Heart right ventricle (tissue), 16 donors: ENCODE data around the gene SLC16A14. TPM values are rescaled to one million over a fixed set of nuclear protein-coding genes. Genes with fewer than 3 reads are reported as not detected.

ENCODE experiments used
- ATAC-seq, 8 donors: fragments of 200-7000 bp; cut with Tn5 transposase; one replicate each; pipeline ENCODE4 v1.9.1; 2020; ENCODE audit warnings: mild to moderate bottlenecking in 8 of 8, moderate library complexity in 8 of 8, moderate number of reproducible peaks in 1 of 8
- DNase-seq, 2 donors: peaks; one replicate each; pipeline ENCODE4 v3.0.0-alpha.2; 2020
- H3K27ac ChIP-seq, 10 donors: fragments of 200-600 bp; sonication (generic) in 2 of 10; one replicate each; pipeline versions ENCODE4 v1.5.0 to v1.8.0; 2020 to 2022; ENCODE audit warnings: mild to moderate bottlenecking in 3 of 10
- H3K27me3 ChIP-seq, 7 donors: fragments of 200-600 bp; one replicate each; pipeline ENCODE4 v1.8.0; 2021 to 2022; ENCODE audit warnings: mild to moderate bottlenecking in 2 of 7
- H3K36me3 ChIP-seq, 9 donors: fragments of 200-600 bp; sonication (generic) in 1 of 9; one replicate each; pipeline versions ENCODE4 v1.5.0 to v1.8.0; 2020 to 2022; ENCODE audit warnings: mild to moderate bottlenecking in 2 of 9
- H3K4me1 ChIP-seq, 9 donors: fragments of 200-600 bp; sonication (generic) in 1 of 9; one replicate each; pipeline versions ENCODE4 v1.5.0 to v1.8.0; 2020 to 2022; ENCODE audit warnings: mild to moderate bottlenecking in 4 of 9
- H3K4me3 ChIP-seq, 10 donors: fragments of 200-600 bp; sonication (generic) in 2 of 10; one replicate each; pipeline versions ENCODE4 v1.5.0 to v1.8.0; 2020 to 2022; ENCODE audit warnings: mild to moderate bottlenecking in 7 of 10, moderate library complexity in 2 of 10
- H3K9me3 ChIP-seq, 11 donors: fragments of 200-600 bp in 10 of 11; sonication (generic) in 2 of 11; one replicate each; pipeline versions ENCODE4 v1.5.0 to v1.8.0; 2013 to 2022; ENCODE audit warnings: mild to moderate bottlenecking in 2 of 11, control low read depth in 1 of 11, moderate library complexity in 1 of 11
- CTCF ChIP-seq, 9 donors: fragments of 200-600 bp; sonication (generic) in 2 of 9; IDR thresholded peaks; one replicate each; pipeline versions ENCODE4 v1.5.0 to v1.8.0; 2021 to 2022; ENCODE audit warnings: antibody characterized with exemption in 9 of 9, mild to moderate bottlenecking in 5 of 9, moderate library complexity in 1 of 9
- WGBS, 2 donors: extraction: QIAGEN DNeasy Blood & Tissue Kit; methylation state at CpG; one replicate each; pipeline ENCODE4 v1.1.7; 2013; ENCODE audit warnings: inconsistent platforms in 1 of 2; 5-methylcytosine and 5-hydroxymethylcytosine counted together
- intact Hi-C, 10 donors: fragments of 100-400 bp; cut with DNase I; formaldehyde crosslinking; loops; one replicate each; pipeline versions ENCODE4 v1.11.1 to v1.14.2; 2022
- polyA plus RNA-seq, 2 donors: library from polyadenylated mRNA; stranded (reverse); fragments of 200-250 nt; gene quantifications; one replicate each; pipeline ENCODE4 v1.2.3, GENCODE V29; 2013
- total RNA-seq, 10 donors: library from RNA; stranded (reverse); fragmentation: NEBNext Ultra II Directional in 3 of 10; extraction: Animal tissue kit (Norgen Biotek cat#: 25700) in 3 of 10; gene quantifications; one replicate each; pipeline versions ENCODE4 v1.2.1 to v1.2.4, GENCODE V29; 2021 to 2023
- donor health status: Arrhythmogenic right ventricular cardiomyopathy.
- donor health status: ischemic (EF 13 %, LVEDD 7.1; RV severe dilation, severe dysfunction).
- donor health status: healthy with polysubstance abuse.
- donor health status: DM: no; HTN: yes; CAD: no.
- donor health status: DM: no; HTN: no; CAD: no.
- donor health status: ischemic (EF 25% LVEDD 6.9; RV normal size, moderate dysfunction).
- donor health status: ischemic (EF 25% LVEDD 5.7; RV mildly dilated, moderate dysfunction).
- donor health status: healthy.
- donor health status: DM: yes; HTN: yes; CAD: no.
- donor health status: Ischemic cardiomyopathy.
- donor health status: ischemic (EF 35%, LVEDD 5.7; RV mildly dilated, moderate dysfunction).
- donor health status: nonischemic (EF 11% LVEDD 7.7; RV severe dilation, severe dysfunction).
- donor health status: DM: yes; HTN: yes; CAD: no.
- donor health status: PGD.
- donor health status: ischemic (EF 29% LVEDD 5.4; RV normal size, mild dysfunction).
- donor health status: nonischemic (EF 23%, LVEDD 6.1; RV moderate dilation, normal function).

Gene SLC16A14
- total and polyA plus RNA-seq, 12 donors: 0.87 to 4.8 (median 3.2) TPM

GRCh38 chr2:230018153-230018552 lies 50.6 kb downstream of the SLC16A14 start:
- ATAC-seq (no peak), DNase-seq (no peak)
- peaks cover 0 to 13% (median 0%) of the 10 kb centered on the region in 11 donors for H3K9me3 ChIP-seq
- H3K4me1 ChIP-seq: no peaks in the 10 kb centered on the region
- H3K27me3 ChIP-seq: no peaks in the 10 kb centered on the region
- no peaks in the 10 kb centered on the region for H3K36me3 ChIP-seq
- intact Hi-C loops: no loop called here
- WGBS, 2 donors: 89 to 90% methylated on average over 4 of the region's 4 CpGs
- H3K27ac ChIP-seq: no peak overlapping the region
- TF ChIP-seq CTCF (IDR thresholded peaks at IDR 0.05): no peak
- no peak overlapping the region for H3K4me3 ChIP-seq

- Histone ChIP-seq H3K9me3 (peaks cover 0 to 13% (median 0%) of the 10 kb centered on the region in 11 donors), H3K4me3 (no peak overlapping the region), H3K27me3 (no peaks in the 10 kb centered on the region), H3K36me3 (no peaks in the 10 kb centered on the region), H3K4me1 (no peaks in the 10 kb centered on the region), H3K27ac (no peak overlapping the region)
- DNase-seq: no peak
- intact Hi-C loops: no loop called here
- no peak for ATAC-seq
- no peak for TF ChIP-seq CTCF (IDR thresholded peaks at IDR 0.05)
These were observed 51.9 kb downstream of the SLC16A14 start for GRCh38 chr2:230016844-230017243.

GRCh38 chr2:230012267-230012884 lies 56.3 kb downstream of the SLC16A14 start:
- no peaks in the 10 kb centered on the region for H3K27me3 ChIP-seq
- peaks cover 0 to 10% (median 5%) of the 10 kb centered on the region in 9 donors for H3K4me1 ChIP-seq
- no peak for ATAC-seq
- no peak for TF ChIP-seq CTCF (IDR thresholded peaks at IDR 0.05)
- no peak overlapping the region for H3K27ac ChIP-seq
- peaks cover 0 to 13% (median 0%) of the 10 kb centered on the region in 11 donors for H3K9me3 ChIP-seq
- no peak for DNase-seq
- 90 to 91% methylated on average over 10 of the region's 10 CpGs for WGBS, 2 donors
- intact Hi-C loops: no loop called here
- no peak overlapping the region for H3K4me3 ChIP-seq
- no peaks in the 10 kb centered on the region for H3K36me3 ChIP-seq

- no peak overlapping the region for H3K4me3 ChIP-seq
- DNase-seq: no peak
- no peaks in the 10 kb centered on the region for H3K27me3 ChIP-seq
- TF ChIP-seq CTCF (IDR thresholded peaks at IDR 0.05): no peak
- peaks cover 0 to 9% (median 0%) of the 10 kb centered on the region in 11 donors for H3K9me3 ChIP-seq
- ATAC-seq: no peak
- intact Hi-C loops: no loop called here
- H3K27ac ChIP-seq: no peak overlapping the region
- WGBS, 2 donors: 100% methylated on average over 1 of the region's 1 CpG
- H3K36me3 ChIP-seq: no peaks in the 10 kb centered on the region
- peaks cover 0 to 10% (median 5%) of the 10 kb centered on the region in 9 donors for H3K4me1 ChIP-seq
These were observed 57.1 kb downstream of the SLC16A14 start for GRCh38 chr2:230011617-230012016.
